K562 (cell line): ENCODE data around the gene RPTOR. TPM values are rescaled to one million over a fixed set of nuclear protein-coding genes. Genes with fewer than 3 reads are reported as not detected.

Experiments
- ATAC-seq: fragments of 200-7000 bp; cut with Tn5 transposase; 3 replicates; pipeline ENCODE4 v1.9.1; 2020; ENCODE audit warnings: moderate library complexity
- BruUV-seq: library from RNA; stranded (reverse); fragments of 400-500 nt; replicated peaks from 2 replicates; lab custom pipeline; 2021; lab: Mats Ljungman, UMichigan
- CTCF ChIA-PET: fragments of 300-600 bp; formaldehyde crosslinking; extraction: SDS; loops from one replicate; lab custom pipeline; 2021; ENCODE audit warnings: low intra/inter-chr PET ratio; lab: Yijun Ruan, JAX
- POLR2A ChIA-PET: fragments of 300-600, 350-650 bp; sonication (Branson Sonifier 250); formaldehyde crosslinking; extraction: SDS; loops from one replicate; lab custom pipeline; 2021; ENCODE audit warnings: antibody characterized with exemption, inconsistent platforms; lab: Yijun Ruan, JAX
- DNase-seq, 4 experiments: peaks; one replicate each; pipeline versions ENCODE4 v3.0.0 to v3.0.0-alpha.2; 2011 to 2018; ENCODE audit warnings: low spot score in 3 of 4, mixed read lengths in 3 of 4; ENCODE audit errors: extremely low read depth in 1 of 4
- FAIRE-seq: peaks from 2 replicates; lab custom pipeline; 2011; peaks lifted over from hg19 to GRCh38; lab: Jason Lieb, UNC
- H2AFZ ChIP-seq: 2 replicates; pipeline ENCODE4 v1.6.0; 2011; ENCODE audit warnings: low read depth, low read length, control low read depth, inconsistent platforms
- H3K27ac ChIP-seq: fragments of 200-600 bp; 3 replicates; pipeline ENCODE4 v1.8.0; 2011; ENCODE audit warnings: low read depth, mild to moderate bottlenecking, control low read depth, inconsistent platforms, low read length, moderate library complexity, mixed read lengths; ENCODE audit errors: extremely low read depth
- H3K27me3 ChIP-seq, 2 experiments: fragments of 300-600 bp in 1 of 2; 2 replicates in 1 of 2; 3 replicates in 1 of 2; pipeline versions ENCODE4 v1.6.0 to v1.8.0; 2011; ENCODE audit warnings: inconsistent platforms in 2 of 2, low read length in 2 of 2, mild to moderate bottlenecking in 1 of 2, mixed read lengths in 1 of 2, moderate library complexity in 1 of 2; ENCODE audit not compliant: control insufficient read depth in 2 of 2, insufficient read depth in 2 of 2
- H3K36me3 ChIP-seq: fragments of 300-600 bp; 3 replicates; pipeline ENCODE4 v1.8.0; 2011; ENCODE audit warnings: mild to moderate bottlenecking, low read length, inconsistent platforms; ENCODE audit not compliant: control insufficient read depth, insufficient read depth
- H3K4me1 ChIP-seq, 2 experiments: fragments of 200-600 bp in 1 of 2; replicated peaks in 1 of 2; 2 replicates in 1 of 2; 3 replicates in 1 of 2; pipeline versions ENCODE4 v1.5.1 to v1.8.0; 2011; ENCODE audit warnings: inconsistent platforms in 2 of 2, low read length in 2 of 2, mild to moderate bottlenecking in 1 of 2, mixed read lengths in 1 of 2, moderate library complexity in 1 of 2; ENCODE audit not compliant: control insufficient read depth in 2 of 2, insufficient read depth in 2 of 2
- H3K4me2 ChIP-seq: 2 replicates; pipeline ENCODE4 v1.6.1; 2011; ENCODE audit warnings: low read length, control low read depth, inconsistent platforms, mixed read lengths; ENCODE audit not compliant: insufficient read depth
- H3K4me3 ChIP-seq: fragments of 200-600 bp; sonication (generic), shearing (Covaris generic); 2 replicates; pipeline ENCODE4 v1.5.1; 2016; ENCODE audit warnings: control low read depth, inconsistent platforms
- H3K79me2 ChIP-seq: fragments of 200-600 bp; 3 replicates; pipeline ENCODE4 v1.8.0; 2011; ENCODE audit warnings: low read length, inconsistent platforms; ENCODE audit not compliant: control insufficient read depth, insufficient read depth
- H3K9ac ChIP-seq, 2 experiments: 2 replicates each; pipeline versions ENCODE4 v1.6.0 to v1.6.1; 2011; ENCODE audit warnings: low read depth in 2 of 2, low read length in 2 of 2, control low read depth in 1 of 2, inconsistent platforms in 1 of 2, mild to moderate bottlenecking in 1 of 2, mixed read lengths in 1 of 2; ENCODE audit not compliant: insufficient read depth in 1 of 2
- H3K9me1 ChIP-seq: one replicate; pipeline ENCODE4 v1.6.0; 2011; ENCODE audit warnings: inconsistent platforms, mild to moderate bottlenecking, low read length, moderate library complexity; ENCODE audit not compliant: control insufficient read depth, insufficient read depth
- H3K9me3 ChIP-seq: replicated peaks from 2 replicates; pipeline ENCODE4 v1.5.1; 2011; ENCODE audit warnings: low read depth, low read length, inconsistent platforms; ENCODE audit not compliant: control insufficient read depth, insufficient read depth
- H4K20me1 ChIP-seq: replicated peaks from 2 replicates; pipeline ENCODE4 v1.6.1; 2011; ENCODE audit warnings: low read length, inconsistent platforms, mixed read lengths; ENCODE audit not compliant: control insufficient read depth, insufficient read depth
- GATAD2B ChIP-seq: fragments of 450-650 bp; IDR thresholded peaks from 2 replicates; pipeline ENCODE4 v1.6.1; 2017; ENCODE audit warnings: mild to moderate bottlenecking, borderline replicate concordance
- NEUROD1 ChIP-seq: fragments of 150-350 bp; IDR thresholded peaks from 2 replicates; pipeline ENCODE4 v1.6.1; 2014; ENCODE audit warnings: borderline replicate concordance, low read length, low read depth; ENCODE audit not compliant: partially characterized antibody
- NFE2 ChIP-seq: IDR thresholded peaks from 2 replicates; pipeline ENCODE4 v1.6.1; 2014; ENCODE audit warnings: antibody characterized with exemption, low read depth
- STAT5B ChIP-seq: fragments of 250-450 bp; sonication (Bioruptor Pico); IDR thresholded peaks from 2 replicates; pipeline ENCODE4 v1.8.0; 2021; ENCODE audit warnings: mild to moderate bottlenecking, inconsistent platforms
- WGBS: fragments of 100-300 bp; shearing (Covaris generic); methylation state at CpG from one replicate; pipeline ENCODE4 v1.1.6; 2016; ENCODE audit warnings: low coverage, mixed read lengths; ENCODE audit not compliant: insufficient coverage; ENCODE audit errors: missing lambda C conversion rate; 5-methylcytosine and 5-hydroxymethylcytosine counted together
- in situ Hi-C: fragments of 300-500 bp; cut with MboI; formaldehyde crosslinking; loops from 4 replicates; pipeline ENCODE4 v1.15.0; 2018; ENCODE audit warnings: inconsistent platforms, mixed read lengths
- intact Hi-C: fragments of 100-400 bp; cut with micrococcal nuclease; formaldehyde crosslinking; loops from 2 replicates; pipeline ENCODE4 v1.14.2; 2022
- polyA plus RNA-seq, 8 experiments: library from polyadenylated mRNA; depleted of rRNA in 4 of 8; stranded (reverse) in 5 of 8; unstranded in 3 of 8; fragments of >200 nt; fragmentation: Nextera tagmentation in 2 of 8; fragmentation: Illumina TruSeq in 1 of 8; extraction: Ambion mirVana in 2 of 8; extraction: Trizol in 1 of 8; gene quantifications; 2 replicates each; pipeline versions ENCODE4 v1.2.1 to v1.2.3, GENCODE V29; 2011 to 2014; ENCODE audit warnings: inconsistent platforms in 1 of 8, missing spikeins in 1 of 8
- total RNA-seq, 7 experiments: library from RNA; depleted of rRNA in 6 of 7; stranded (reverse); fragments of >200 nt in 6 of 7; fragmentation: Illumina TruSeq in 2 of 7; extraction: Trizol in 2 of 7; gene quantifications; 2 replicates each; pipeline versions ENCODE4 v1.2.1 to v1.2.3, GENCODE V29; 2011 to 2021; ENCODE audit warnings: low replicate concordance in 1 of 7
- TF ChIP-seq, protein P1 (sequence below): fragments of 200-800 bp; sonication (Bioruptor generic); IDR thresholded peaks from 2 replicates; pipeline ENCODE4 v1.6.1; 2017; ENCODE audit warnings: missing genetic modification characterization, missing compliant biosample characterization

The RPTOR gene
- total and polyA plus RNA-seq, 9 of the 15 experiments (the other 6 are each of a cell fraction or from before 2014, with no cell fraction given) = 0.24 to 54.1 (median 10.2) TPM

DNA sequence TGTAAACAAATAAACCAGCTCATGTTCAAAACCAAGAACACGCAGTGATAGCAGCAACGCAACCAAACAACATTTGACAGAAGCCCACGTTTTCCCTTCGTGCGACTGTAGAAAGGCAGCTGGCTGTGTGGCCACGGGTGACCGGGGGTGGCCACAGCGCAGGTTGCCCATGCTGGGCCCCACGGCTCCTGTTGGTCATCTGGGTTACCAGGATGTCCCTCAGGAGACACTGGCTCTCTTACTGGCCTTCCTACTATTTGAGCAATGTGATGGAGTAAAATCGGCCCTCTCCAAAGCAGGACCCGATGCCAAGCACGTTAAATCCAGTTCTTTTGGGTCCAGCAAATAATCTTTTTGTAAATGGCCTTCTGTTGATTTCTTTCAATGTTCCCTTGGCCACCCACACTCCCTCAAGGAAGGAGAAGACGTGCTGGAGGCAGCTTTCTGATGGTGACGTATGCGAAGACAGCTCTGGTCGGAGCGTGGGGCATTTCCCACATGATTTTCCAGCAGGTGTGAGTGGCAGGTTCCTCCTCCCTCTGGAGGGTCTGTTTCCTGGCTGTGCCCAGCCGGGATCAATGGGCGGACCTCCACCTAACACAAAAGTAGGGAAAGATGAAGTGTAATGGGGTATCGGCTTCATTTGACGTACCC lies 303.9 kb downstream of the RPTOR start (continued):
- TF ChIP-seq, protein P1, sequence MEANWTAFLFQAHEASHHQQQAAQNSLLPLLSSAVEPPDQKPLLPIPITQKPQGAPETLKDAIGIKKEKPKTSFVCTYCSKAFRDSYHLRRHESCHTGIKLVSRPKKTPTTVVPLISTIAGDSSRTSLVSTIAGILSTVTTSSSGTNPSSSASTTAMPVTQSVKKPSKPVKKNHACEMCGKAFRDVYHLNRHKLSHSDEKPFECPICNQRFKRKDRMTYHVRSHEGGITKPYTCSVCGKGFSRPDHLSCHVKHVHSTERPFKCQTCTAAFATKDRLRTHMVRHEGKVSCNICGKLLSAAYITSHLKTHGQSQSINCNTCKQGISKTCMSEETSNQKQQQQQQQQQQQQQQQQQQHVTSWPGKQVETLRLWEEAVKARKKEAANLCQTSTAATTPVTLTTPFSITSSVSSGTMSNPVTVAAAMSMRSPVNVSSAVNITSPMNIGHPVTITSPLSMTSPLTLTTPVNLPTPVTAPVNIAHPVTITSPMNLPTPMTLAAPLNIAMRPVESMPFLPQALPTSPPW (CRISPR knock-in tag) = no peak

DNA sequence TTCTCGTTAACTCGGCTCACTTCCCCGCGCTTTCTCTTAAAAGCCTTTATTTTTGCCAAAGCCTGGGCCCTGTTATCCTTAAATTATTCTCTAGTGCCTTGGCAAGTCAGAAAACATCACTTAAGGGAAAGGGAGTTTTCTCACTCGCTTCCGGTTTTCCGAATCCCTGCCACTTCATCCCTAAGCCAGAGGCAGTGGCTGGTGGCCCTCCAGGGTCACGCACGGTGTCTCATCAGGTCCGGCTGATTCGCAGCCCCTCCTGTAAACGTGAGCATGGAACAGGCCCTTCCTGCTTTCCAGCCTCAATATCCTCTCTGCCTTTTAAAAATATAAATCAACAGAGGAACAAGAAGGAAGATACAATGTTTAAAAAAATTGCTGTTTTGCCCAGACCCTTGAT lies 304.5 kb downstream of the RPTOR start:
- no peak for FAIRE-seq
- WGBS = 90% methylated on average over 12 of the region's 12 CpGs
- Histone ChIP-seq H3K27me3 (no peaks in the 10 kb centered on the region; a peak in 1 of 5 replicates), H3K4me3 (no peak overlapping the region), H3K79me2 (no peaks in the 10 kb centered on the region), H3K36me3 (peaks cover 26% of the 10 kb centered on the region; the same call in 1 of the 3 replicates), H3K4me1 (peaks cover 3 to 24% of the 10 kb centered on the region in 2 experiments; a peak in 4 of 5 replicates), H3K4me2 (no peak overlapping the region), H3K9me1 (no peaks in the 10 kb centered on the region), H4K20me1 (no peaks in the 10 kb centered on the region), H2AFZ (no peak overlapping the region), H3K27ac (no peak overlapping the region), H3K9me3 (no peaks in the 10 kb centered on the region), H3K9ac (no peak overlapping the region)
- intact Hi-C loops = no loop called here
- POLR2A ChIA-PET = no interaction called here
- no peak for ATAC-seq
- in situ Hi-C loops = no loop called here
- TF ChIP-seq NFE2 (no peak), GATAD2B (no peak), NEUROD1 (no peak), STAT5B (CRISPR knock-in tag) (no peak)
- CTCF ChIA-PET = no interaction called here
- BruUV-seq = no TSS peak
- DNase-seq = no peak
